ENCODE results near the gene ADGRG1.

Gene ADGRG1

DNA sequence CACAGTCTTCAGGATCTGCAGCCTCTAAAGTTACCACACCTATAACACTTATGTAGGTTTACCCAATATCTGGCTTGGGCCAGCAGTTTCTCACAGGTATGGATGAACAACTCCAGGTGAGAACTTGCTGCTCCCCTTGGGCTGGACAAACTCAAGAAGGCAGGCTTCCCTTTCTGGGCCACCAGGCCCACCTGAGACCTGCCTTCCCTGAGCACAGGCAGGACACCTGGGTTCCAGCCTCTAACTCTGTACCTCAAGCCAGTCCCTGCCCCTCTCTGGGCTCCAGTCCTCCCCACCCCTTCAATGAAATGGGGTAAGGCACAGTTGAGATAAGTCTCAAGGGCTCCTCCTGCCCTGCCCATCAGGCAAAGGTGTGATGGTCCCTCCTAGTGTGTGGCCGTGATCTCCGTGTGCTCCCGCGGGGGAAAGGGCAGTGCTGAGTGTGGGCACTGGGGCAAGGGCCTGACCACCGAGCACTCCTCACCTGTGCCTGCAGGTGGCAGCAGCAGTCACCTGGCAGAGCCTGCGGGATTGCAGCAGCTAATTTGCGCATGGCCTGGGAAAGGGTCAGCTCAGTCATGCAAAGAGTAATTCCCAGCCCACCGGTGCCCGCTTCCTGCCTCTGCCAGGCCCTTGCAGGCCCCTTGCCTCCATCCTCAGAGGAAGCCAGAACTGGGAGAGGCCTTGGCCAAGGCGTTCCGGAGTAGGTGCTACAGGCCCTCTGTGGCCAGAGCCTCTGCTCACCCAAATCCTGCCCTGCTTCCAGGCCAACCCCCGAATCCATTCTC lies 28.2 kb upstream of the ADGRG1 start:
- H3K4me3 ChIP-seq (ENCODE audit: low read depth, low read length) = no peak overlapping the region
- no peaks in the 10 kb centered on the region for H3K36me3 ChIP-seq (ENCODE audit: control insufficient read depth in 2 of 2, insufficient read depth in 1 of 2, low read length in 2 of 2)
- CTCF ChIA-PET = interaction anchor here (0.6 to 6.9 kb wide), 15 partner anchors 9 to 727 kb away, joined by 3 to 59 read pairs (median 4); no protein-coding TSS in a partner anchor
- H3K4me1 ChIP-seq (ENCODE audit: control insufficient read depth, insufficient read depth, low read length) = no peaks in the 10 kb centered on the region
- H3K27ac ChIP-seq (ENCODE audit: extremely low read depth, low read depth, low read length) = no peak overlapping the region
- no peaks in the 10 kb centered on the region for H3K9me3 ChIP-seq (ENCODE audit: control insufficient read depth, insufficient read depth, low read depth, low read length)
- TF ChIP-seq GLI2 (tag by site-specific recombination; IDR thresholded peaks at IDR 0.05; ENCODE audit: borderline replicate concordance, low read depth) (no peak), CTCF (tag by site-specific recombination; IDR thresholded peaks at IDR 0.05) (peak; percentile 57), ZNF600 (tag by site-specific recombination; IDR thresholded peaks at IDR 0.05) (peak; percentile 54; the same call in 1 of the 2 replicates), ZNF423 (tag by site-specific recombination; IDR thresholded peaks at IDR 0.05) (no peak), KLF16 (tag by site-specific recombination; IDR thresholded peaks at IDR 0.05) (0 out of 2 replicates have a peak, but pooled peaks have one; percentile 21), ZBTB44 (tag by site-specific recombination; IDR thresholded peaks at IDR 0.05) (peak; percentile 67), ZNF654 (tag by site-specific recombination; IDR thresholded peaks at IDR 0.05; ENCODE audit: low read depth) (peak; percentile 9; the same call in 1 of the 2 replicates), RBAK (tag by site-specific recombination; IDR thresholded peaks at IDR 0.05) (no peak)
- POLR2A ChIA-PET = no interaction called here

DNA sequence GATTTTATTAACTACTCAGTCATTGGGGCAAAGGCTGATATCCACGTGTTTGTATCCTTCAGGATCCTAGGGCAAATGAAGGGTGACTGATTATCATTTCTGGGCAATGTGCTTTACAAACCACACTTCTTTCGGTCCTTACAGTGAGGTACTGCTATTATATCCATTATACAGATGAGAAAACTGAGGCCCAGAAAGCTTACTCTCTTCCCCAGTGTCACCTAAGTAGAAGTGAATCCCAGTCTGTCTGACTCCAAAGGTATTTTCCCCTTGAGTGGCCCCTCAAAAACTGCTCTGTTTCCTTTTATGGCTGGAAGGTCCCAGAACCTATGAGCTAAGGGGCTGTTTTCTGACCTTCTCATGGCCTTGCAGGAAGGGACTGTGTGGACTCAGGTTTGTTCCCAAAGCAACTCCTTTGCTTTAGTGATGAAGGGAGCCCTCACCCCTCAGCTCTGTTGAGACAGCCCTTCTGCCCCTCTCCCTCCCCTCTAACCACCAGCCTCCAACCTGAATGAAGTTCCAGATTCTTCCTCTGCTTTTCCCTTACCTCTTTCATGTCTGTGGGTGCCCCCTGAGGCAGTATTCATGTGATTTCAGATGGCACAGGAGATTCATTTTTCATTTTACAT lies 27.4 kb upstream of the ADGRG1 start:
- TF ChIP-seq, protein P1, sequence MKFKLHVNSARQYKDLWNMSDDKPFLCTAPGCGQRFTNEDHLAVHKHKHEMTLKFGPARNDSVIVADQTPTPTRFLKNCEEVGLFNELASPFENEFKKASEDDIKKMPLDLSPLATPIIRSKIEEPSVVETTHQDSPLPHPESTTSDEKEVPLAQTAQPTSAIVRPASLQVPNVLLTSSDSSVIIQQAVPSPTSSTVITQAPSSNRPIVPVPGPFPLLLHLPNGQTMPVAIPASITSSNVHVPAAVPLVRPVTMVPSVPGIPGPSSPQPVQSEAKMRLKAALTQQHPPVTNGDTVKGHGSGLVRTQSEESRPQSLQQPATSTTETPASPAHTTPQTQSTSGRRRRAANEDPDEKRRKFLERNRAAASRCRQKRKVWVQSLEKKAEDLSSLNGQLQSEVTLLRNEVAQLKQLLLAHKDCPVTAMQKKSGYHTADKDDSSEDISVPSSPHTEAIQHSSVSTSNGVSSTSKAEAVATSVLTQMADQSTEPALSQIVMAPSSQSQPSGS (tag by site-specific recombination; IDR thresholded peaks at IDR 0.05; ENCODE audit: low read depth) = no peak
- TF ChIP-seq ZNF114 (tag by site-specific recombination; IDR thresholded peaks at IDR 0.05) (no peak), ZNF701 (tag by site-specific recombination; IDR thresholded peaks at IDR 0.05) (no peak), SP7 (tag by site-specific recombination; IDR thresholded peaks at IDR 0.05) (no peak), PRDM1 (tag by site-specific recombination; IDR thresholded peaks at IDR 0.05) (no peak)
- TF ChIP-seq, protein P2, sequence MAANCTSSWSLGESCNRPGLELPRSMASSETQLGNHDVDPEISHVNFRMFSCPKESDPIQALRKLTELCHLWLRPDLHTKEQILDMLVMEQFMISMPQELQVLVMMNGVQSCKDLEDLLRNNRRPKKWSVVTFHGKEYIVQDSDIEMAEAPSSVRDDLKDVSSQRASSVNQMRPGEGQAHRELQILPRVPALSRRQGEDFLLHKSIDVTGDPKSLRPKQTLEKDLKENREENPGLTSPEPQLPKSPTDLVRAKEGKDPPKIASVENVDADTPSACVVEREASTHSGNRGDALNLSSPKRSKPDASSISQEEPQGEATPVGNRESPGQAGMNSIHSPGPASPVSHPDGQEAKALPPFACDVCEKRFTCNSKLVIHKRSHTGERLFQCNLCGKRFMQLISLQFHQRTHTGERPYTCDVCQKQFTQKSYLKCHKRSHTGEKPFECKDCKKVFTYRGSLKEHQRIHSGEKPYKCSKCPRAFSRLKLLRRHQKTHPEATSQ (tag by site-specific recombination; IDR thresholded peaks at IDR 0.05) = no peak
- H3K4me3 ChIP-seq (ENCODE audit: low read depth, low read length) = no peak overlapping the region
- H3K36me3 ChIP-seq (ENCODE audit: control insufficient read depth in 2 of 2, insufficient read depth in 1 of 2, low read length in 2 of 2) = no peaks in the 10 kb centered on the region
- ChIA-PET POLR2A (no interaction called here), CTCF (interaction anchor here (0.6 to 6.9 kb wide), 13 partner anchors 9 to 497 kb away, joined by 3 to 59 read pairs (median 4); no protein-coding TSS in a partner anchor)
- H3K27ac ChIP-seq (ENCODE audit: extremely low read depth, low read depth, low read length) = no peak overlapping the region
- no peaks in the 10 kb centered on the region for H3K4me1 ChIP-seq (ENCODE audit: control insufficient read depth, insufficient read depth, low read length)
- H3K9me3 ChIP-seq (ENCODE audit: control insufficient read depth, insufficient read depth, low read depth, low read length) = no peaks in the 10 kb centered on the region
